SK-N-MC (cell line): ENCODE measurements around the gene SMG6.
A peak's percentile ranks its signal among the peaks of the same experiment; 100 is the strongest.

ENCODE experiments used
- DNase-seq: peaks from one replicate; pipeline ENCODE4 v3.0.0-alpha.2; 2011; ENCODE audit warnings: low read depth, low spot score
- H3K27ac ChIP-seq: fragments of 200-600 bp; sonication (generic); 2 replicates; pipeline ENCODE4 v1.5.1; 2016; ENCODE audit warnings: mixed run types
- H3K36me3 ChIP-seq: fragments of 200-600 bp; sonication (generic); 2 replicates; pipeline ENCODE4 v1.6.1; 2017; ENCODE audit warnings: antibody characterized with exemption, low read length, mixed read lengths; ENCODE audit not compliant: insufficient read depth
- H3K4me3 ChIP-seq: fragments of 200-600 bp; sonication (generic); 2 replicates; pipeline ENCODE4 v1.5.1; 2016
- H3K9ac ChIP-seq: fragments of 200-600 bp; sonication (generic); 2 replicates; pipeline ENCODE4 v1.8.0; 2017; ENCODE audit warnings: mixed run types, mixed read lengths; ENCODE audit not compliant: insufficient read length
- H3K9me3 ChIP-seq: fragments of 200-600 bp; sonication (generic); 2 replicates; pipeline ENCODE4 v1.6.1; 2017; ENCODE audit warnings: low read depth, mild to moderate bottlenecking, antibody characterized with exemption, low read length, moderate library complexity, mixed read lengths
- EZH2 ChIP-seq: fragments of 200-600 bp; sonication (generic); IDR thresholded peaks from one replicate; pipeline ENCODE4 v1.6.1; 2017; ENCODE audit warnings: antibody characterized with exemption
- FOXP2 ChIP-seq: optimal IDR thresholded peaks from 2 replicates; pipeline ENCODE3; 2011; ENCODE audit warnings: mild to moderate bottlenecking, moderate library complexity; ENCODE audit not compliant: insufficient read depth; ENCODE audit errors: extremely low read length, control extremely low read depth
- POLR2AphosphoS5 ChIP-seq: IDR thresholded peaks from 2 replicates; pipeline ENCODE4 v1.6.1; 2012; ENCODE audit warnings: mild to moderate bottlenecking, low read depth, low read length, borderline replicate concordance

The SMG6 gene

DNA sequence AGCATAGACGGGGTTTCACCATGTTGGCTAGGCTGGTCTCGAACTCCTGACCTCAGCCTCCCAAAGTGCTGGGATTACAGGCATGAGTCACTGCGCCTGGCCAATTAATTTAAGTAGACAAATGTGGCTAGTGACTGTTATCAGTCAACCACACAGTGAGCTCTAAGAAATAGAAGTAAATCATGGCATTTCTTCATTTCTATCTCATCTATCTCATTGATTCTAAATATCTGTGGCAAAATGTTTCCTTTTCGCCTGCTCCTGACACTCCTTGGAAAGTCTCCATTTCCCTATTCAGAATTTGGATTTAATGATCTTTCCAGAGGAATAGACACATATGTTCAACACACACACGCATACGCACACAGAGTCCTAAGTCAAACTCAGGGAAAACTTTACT lies 167.3 kb downstream of the SMG6 start:
- Histone ChIP-seq H3K27ac (no peak overlapping the region), H3K4me3 (no peak overlapping the region), H3K36me3 (no peaks in the 10 kb centered on the region), H3K9ac (no peak overlapping the region), H3K9me3 (no peaks in the 10 kb centered on the region)
- no peak for DNase-seq
- no peak for TF ChIP-seq EZH2
- TF ChIP-seq FOXP2 = no peak
- TF ChIP-seq POLR2AphosphoS5 = no peak

DNA sequence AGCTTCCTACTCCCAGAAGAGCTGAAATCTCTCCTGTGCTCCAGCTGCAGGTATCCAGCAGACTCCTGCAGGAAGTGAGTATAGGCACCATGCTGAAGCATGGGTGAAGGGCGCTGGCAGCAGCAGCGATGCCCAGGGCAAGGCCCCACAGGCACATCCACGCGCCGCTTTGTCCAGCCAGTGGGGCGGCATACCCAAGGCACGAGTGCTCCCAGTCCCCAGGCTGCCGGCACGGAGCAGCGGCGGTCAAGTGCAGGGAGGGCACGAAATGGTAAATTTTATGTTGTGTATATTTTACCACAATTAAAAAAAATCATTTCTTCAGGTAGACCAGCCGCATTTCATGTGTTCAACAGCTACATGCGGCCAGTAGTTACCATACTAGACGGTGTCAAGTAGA lies 175.6 kb downstream of the SMG6 start:
- Histone ChIP-seq H3K9ac (no peak overlapping the region), H3K9me3 (no peaks in the 10 kb centered on the region), H3K27ac (no peak overlapping the region), H3K36me3 (no peaks in the 10 kb centered on the region), H3K4me3 (no peak overlapping the region)
- DNase-seq = no peak
- TF ChIP-seq EZH2 = no peak
- no peak for TF ChIP-seq POLR2AphosphoS5
- TF ChIP-seq FOXP2 = no peak

DNA sequence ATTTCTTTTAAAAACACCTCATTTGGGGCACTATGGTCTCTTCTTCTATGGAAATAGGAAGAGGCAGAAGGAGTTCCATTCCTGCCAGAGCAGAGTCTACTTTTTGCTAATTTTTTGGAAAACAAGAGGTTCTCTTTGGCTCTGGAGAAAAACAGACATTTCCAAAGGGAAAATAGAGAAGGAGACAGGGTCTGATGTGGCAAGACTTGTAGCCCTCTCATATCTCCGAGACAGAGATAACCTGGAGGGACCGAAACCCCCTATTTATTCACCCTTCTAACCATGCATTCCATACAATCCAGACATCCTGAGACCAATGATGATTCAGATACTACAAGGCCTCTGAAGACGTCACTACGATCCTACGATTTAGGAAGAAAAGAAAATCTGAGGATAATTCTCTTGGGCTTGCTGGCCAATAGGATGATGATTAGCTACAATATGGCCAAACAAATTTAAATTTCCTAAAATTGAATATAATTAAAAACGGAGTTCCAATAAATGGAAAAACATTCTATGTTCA lies 178.5 kb downstream of the SMG6 start:
- no peak for DNase-seq
- Histone ChIP-seq H3K36me3 (no peaks in the 10 kb centered on the region), H3K27ac (peak overlapping the region; percentile 25; the same call in 1 of the 2 replicates), H3K9ac (no peak overlapping the region), H3K9me3 (no peaks in the 10 kb centered on the region), H3K4me3 (no peak overlapping the region)
- TF ChIP-seq EZH2 = no peak
- TF ChIP-seq FOXP2 = no peak
- no peak for TF ChIP-seq POLR2AphosphoS5

DNA sequence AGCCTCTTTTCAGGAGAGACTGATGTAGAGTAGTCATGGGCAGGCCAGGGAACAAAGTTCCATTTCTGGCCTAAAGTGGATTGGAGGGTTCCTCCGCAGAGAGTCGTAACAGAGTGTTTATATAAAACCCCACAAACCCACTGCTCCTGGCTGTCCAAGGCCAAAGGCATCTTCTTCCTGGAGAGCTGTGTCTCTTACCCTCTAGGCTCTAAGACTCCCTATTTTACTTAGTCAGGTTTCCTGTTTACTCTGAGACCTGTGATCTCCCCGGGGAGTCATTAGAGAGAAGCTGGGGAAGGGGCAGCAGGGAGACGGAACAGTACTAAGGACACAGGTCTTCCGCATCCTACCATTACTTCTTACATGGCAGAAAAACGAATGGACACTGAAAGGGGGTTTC lies 179.2 kb downstream of the SMG6 start:
- peak overlapping the region; percentile 47 for H3K9ac ChIP-seq
- no peak for DNase-seq
- TF ChIP-seq EZH2 (no peak), POLR2AphosphoS5 (no peak)
- H3K27ac ChIP-seq = 0 out of 2 replicates have a peak overlapping the region, but pooled peaks have one; percentile 75
- H3K9me3 ChIP-seq = no peaks in the 10 kb centered on the region
- no peak overlapping the region for H3K4me3 ChIP-seq
- no peaks in the 10 kb centered on the region for H3K36me3 ChIP-seq

DNA sequence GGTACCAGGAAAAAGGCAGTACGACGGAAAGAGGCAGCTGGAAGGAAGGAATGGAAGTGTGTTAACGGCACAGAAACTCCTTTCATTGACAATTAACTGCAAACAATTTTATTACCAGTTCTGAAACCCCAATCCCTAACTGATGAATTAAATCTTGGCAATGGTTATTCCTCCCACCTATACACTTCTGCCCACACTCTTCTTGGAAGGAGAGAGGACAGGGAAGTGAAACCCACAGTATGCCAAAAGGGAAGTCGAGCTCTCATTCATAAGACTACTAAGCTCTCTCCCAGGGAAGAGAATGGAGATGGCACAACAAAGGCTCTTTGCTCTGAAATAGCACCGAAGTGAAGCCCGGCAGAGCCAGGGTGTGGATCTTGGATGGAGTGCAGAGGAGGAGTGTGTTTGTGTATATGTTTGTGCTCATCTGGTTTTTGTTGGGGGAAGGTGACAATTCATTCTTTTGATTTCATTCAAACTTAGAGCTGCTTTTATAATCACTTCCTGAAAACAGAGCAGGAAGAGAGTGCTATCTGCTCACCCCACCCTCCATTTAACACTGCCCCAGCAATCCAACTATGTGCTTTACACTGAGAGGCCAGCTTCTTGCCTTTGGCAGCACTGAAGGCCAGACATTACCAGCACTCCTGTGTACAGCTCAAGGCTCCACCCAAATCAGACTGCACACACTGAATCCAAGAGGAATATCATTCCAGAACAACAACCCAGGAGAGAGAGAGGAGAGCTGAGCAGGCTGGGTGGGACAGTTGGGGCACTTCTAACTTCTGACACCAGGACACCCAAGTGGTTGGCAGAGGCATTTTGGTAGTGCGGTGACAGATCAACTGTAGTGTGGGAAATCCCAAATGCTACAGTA lies 180.0 kb downstream of the SMG6 start:
- Histone ChIP-seq H3K27ac (peak overlapping the region; percentile 75), H3K9ac (peak overlapping the region; percentile 47), H3K36me3 (no peaks in the 10 kb centered on the region), H3K9me3 (no peaks in the 10 kb centered on the region), H3K4me3 (peak overlapping the region; percentile 60)
- DNase-seq = no peak
- TF ChIP-seq EZH2 (no peak), POLR2AphosphoS5 (no peak), FOXP2 (no peak)

DNA sequence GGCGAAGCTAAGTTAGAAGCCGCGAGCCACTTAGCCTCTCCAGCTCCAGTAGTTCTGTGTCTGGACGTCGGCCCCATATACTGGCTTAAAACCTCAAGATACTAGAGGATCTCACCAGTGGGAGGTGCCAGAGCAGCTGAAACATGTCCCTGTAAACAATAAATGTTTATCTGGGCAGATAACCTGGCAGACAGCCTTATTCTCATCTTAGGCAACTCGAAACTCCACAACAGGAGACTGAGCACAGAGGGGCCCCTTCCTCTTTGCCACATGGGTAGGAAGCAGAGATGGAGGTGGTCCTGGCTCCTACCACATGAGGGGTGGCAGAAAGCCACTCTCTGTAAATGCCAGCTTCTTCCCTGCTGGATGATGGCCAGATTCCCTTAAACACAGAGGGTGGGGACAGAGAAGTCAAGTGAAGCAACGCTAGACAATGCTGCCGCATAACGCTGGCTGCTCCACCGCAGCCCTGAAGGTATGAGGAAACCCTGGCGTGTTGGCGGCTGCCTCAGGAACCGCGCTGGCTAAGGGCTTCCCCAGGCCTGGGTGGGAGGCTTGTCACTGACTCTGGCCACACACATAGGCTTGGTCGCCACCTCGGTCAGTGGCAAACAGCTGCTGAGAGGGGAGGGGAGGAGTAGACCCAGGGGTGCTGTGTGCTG lies 180.8 kb downstream of the SMG6 start:
- Histone ChIP-seq H3K36me3 (no peaks in the 10 kb centered on the region), H3K9me3 (no peaks in the 10 kb centered on the region), H3K27ac (peak overlapping the region; percentile 75), H3K4me3 (peak overlapping the region; percentile 60), H3K9ac (peak overlapping the region; percentile 47)
- no peak for DNase-seq
- no peak for TF ChIP-seq POLR2AphosphoS5
- TF ChIP-seq EZH2 = no peak
- TF ChIP-seq FOXP2 = no peak

DNA sequence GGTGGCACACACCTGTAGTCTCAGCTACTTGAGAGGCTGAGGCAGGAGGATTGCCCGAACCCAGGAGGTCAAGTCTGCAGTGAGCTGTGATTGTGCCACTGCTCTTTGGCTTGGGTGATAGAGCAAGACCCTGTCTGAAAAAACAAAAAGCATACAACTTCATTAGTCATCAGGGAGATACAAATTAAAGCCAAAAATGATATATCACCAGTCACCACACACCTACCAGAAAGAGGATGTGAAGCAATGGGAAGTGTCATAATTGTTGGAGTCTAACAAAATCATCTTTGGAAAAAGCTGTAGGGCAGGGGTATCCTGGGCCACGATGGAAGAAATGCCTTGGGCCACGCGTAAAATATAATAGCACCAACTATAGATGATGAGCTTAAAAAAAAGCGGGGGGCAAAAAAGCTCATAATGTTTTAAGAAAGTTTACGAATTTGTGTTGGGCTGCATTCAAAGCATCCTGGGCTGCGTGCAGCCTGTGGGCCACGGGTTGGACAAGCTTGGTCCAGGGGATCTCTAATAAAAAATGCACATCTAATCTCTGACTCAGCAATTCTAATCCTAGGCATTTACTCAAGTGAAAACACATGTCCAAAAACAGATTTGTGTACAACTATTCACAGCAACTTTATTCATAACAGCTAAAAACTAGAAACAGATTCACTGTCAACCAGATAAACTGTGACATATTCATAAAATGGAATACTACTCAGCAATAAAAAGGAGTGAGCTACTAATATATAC lies 182.8 kb downstream of the SMG6 start:
- H3K36me3 ChIP-seq = no peaks in the 10 kb centered on the region
- no peak for TF ChIP-seq EZH2
- TF ChIP-seq FOXP2 = no peak
- TF ChIP-seq POLR2AphosphoS5 = no peak
- no peak overlapping the region for H3K9ac ChIP-seq
- no peak for DNase-seq
- H3K4me3 ChIP-seq = no peak overlapping the region
- no peaks in the 10 kb centered on the region for H3K9me3 ChIP-seq
- peak overlapping the region; percentile 15 for H3K27ac ChIP-seq

DNA sequence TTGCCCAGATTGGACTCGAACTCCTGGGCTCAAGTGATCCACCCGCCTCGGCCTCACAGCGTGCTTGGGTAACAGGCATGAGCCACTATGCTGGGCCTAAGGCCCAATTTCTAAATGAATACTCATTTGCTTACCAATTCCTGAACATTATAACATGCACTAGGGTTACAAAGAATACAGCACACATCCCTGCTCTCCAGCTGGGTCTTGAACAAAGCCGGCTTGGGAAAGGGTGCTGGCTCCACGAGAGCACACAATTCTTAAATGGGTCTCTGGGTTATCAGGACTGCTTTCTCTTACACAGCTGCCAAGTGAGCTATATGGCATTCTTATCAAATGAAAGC lies 190.3 kb downstream of the SMG6 start:
- H3K27ac ChIP-seq = no peak overlapping the region

More for the DNA sequence above, 190.3 kb downstream of the SMG6 start:
- Histone ChIP-seq H3K9ac (no peak overlapping the region), H3K9me3 (no peaks in the 10 kb centered on the region), H3K4me3 (no peak overlapping the region), H3K36me3 (no peaks in the 10 kb centered on the region)
- TF ChIP-seq FOXP2 = no peak
- TF ChIP-seq EZH2 = no peak
- TF ChIP-seq POLR2AphosphoS5 = no peak
- no peak for DNase-seq
